GM18873 (cell line): Measurements from ENCODE around the gene UBE2D3.
A peak's percentile ranks its signal among the peaks of the same experiment; 100 is the strongest.

Experiments
- ATAC-seq: cut with Tn5 transposase; IDR thresholded peaks from one replicate; pipeline ENCODE4 v1.9.1; 2021; ENCODE audit warnings: mild to moderate bottlenecking, moderate library complexity, moderate number of reproducible peaks; ENCODE audit not compliant: unreplicated experiment, low FRiP score

Gene UBE2D3

GRCh38 chr4:102799816-102800215 is 27.5 kb downstream of the UBE2D3 start:
- ATAC-seq, result no peak

- ATAC-seq, result no peak
Measured at GRCh38 chr4:102794999-102795398, 32.4 kb downstream of the UBE2D3 start.

- ATAC-seq, result no peak
Measured at GRCh38 chr4:102792361-102792936, 34.9 kb downstream of the UBE2D3 start.

GRCh38 chr4:102791318-102791835 is 36.0 kb downstream of the UBE2D3 start:
- no peak for ATAC-seq

- no peak for ATAC-seq
Measured at GRCh38 chr4:102789317-102789717, 38.0 kb downstream of the UBE2D3 start.

GRCh38 chr4:102787944-102788343 is 39.4 kb downstream of the UBE2D3 start:
- no peak for ATAC-seq

- ATAC-seq, result no peak
Measured at GRCh38 chr4:102787096-102787881, 40.1 kb downstream of the UBE2D3 start.

GRCh38 chr4:102786279-102786678 is 41.1 kb downstream of the UBE2D3 start:
- ATAC-seq, result no peak

- ATAC-seq, result no peak
Measured at GRCh38 chr4:102783006-102783405, 44.3 kb downstream of the UBE2D3 start.

GRCh38 chr4:102781570-102781969 is 45.8 kb downstream of the UBE2D3 start:
- ATAC-seq, result no peak

GRCh38 chr4:102780476-102781144 is 46.7 kb downstream of the UBE2D3 start:
- ATAC-seq, result no peak

GRCh38 chr4:102779204-102779603 is 48.1 kb downstream of the UBE2D3 start:
- ATAC-seq, result no peak

GRCh38 chr4:102778720-102779119 is 48.6 kb downstream of the UBE2D3 start:
- no peak for ATAC-seq

GRCh38 chr4:102775805-102776204 is 51.5 kb downstream of the UBE2D3 start:
- no peak for ATAC-seq

- ATAC-seq, result no peak
Measured at GRCh38 chr4:102774254-102774653, 53.1 kb downstream of the UBE2D3 start.

GRCh38 chr4:102772738-102773340 is 54.5 kb downstream of the UBE2D3 start:
- ATAC-seq, result no peak

GRCh38 chr4:102764901-102765300 is 62.5 kb downstream of the UBE2D3 start:
- no peak for ATAC-seq

- no peak for ATAC-seq
Measured at GRCh38 chr4:102761906-102762305, 65.4 kb downstream of the UBE2D3 start.

GRCh38 chr4:102761296-102761701 is 66.1 kb downstream of the UBE2D3 start:
- peak; percentile 13 for ATAC-seq

- peak; percentile 84 for ATAC-seq
Measured at GRCh38 chr4:102760645-102761295, 66.6 kb downstream of the UBE2D3 start, which contains the start of gene MANBA. TSS of gene MANBA (minus strand) at chr4:102760968. CDS start at chr4:102760894, 74 bp downstream.
